Activated gamma-delta T cell (primary cell): Measurements from ENCODE around the gene PKNOX2.

Source experiments
- DNase-seq: peaks from one replicate; lab custom pipeline; 2025; lab: John Stamatoyannopoulos, UW

The PKNOX2 gene

DNA sequence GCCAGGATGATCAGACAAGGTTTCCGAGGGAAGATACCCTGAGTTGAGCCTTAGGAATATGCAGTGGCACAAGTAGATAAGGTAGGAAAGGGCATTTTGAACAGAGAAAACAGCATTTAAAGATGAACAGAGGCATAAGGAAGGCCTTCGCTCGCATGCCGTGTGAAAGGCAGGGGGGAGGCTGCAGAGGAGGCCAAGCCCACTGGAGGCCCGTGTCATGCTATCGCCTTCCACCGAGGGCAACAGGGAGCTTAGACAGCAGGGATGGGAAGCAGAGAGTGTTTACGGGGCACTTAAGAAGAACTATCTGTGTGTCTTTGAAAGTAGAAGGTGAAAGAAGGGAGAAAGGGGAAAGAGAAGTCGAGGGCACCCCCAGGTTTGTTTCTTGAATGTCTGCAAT, 148.3 kb downstream of the PKNOX2 start:
- no peak for DNase-seq

DNA sequence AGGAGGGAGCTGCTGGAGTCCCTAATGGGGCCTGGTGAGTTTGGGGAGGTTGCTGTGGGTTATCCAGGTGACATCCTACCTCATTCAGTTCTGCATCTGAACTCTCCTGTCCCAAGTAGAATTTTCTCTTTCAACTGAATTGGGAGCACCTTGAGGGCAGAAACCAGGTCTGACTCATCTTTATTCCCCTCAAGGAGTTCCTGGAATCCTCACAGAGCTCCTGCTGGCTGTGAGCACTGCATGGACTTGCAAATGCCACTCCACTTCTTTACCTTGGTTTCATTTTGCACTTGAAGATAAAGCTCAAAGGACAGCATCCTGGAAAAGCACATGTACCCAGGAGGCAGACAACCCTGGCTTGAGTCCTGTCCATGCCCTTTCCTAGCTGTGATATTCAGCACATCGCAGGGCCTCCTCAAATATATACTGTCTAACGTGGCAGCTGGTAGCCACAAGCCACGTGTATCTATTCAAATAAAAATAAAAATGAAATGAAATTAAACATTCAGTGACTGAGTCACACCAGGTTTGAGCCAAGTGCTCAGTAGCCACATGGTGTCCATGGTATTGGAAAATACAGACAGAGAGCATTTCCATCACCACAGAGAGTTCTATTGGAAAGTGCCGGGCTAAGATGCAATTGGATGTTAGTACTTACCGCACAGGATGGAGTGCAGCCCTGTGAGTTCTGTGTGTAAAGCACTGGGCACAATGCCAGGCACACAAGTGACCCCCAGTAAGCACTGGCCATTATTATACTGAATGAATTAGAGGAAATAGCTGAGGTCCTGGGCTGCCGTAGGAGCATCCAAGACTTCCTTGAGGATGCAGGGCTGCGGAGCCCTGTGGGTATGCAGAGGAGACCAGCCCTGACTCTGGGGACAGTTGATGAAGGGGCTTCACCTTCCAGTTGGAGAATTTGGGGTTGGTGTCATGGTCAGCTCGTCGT, 149.0 kb downstream of the PKNOX2 start:
- no peak for DNase-seq

DNA sequence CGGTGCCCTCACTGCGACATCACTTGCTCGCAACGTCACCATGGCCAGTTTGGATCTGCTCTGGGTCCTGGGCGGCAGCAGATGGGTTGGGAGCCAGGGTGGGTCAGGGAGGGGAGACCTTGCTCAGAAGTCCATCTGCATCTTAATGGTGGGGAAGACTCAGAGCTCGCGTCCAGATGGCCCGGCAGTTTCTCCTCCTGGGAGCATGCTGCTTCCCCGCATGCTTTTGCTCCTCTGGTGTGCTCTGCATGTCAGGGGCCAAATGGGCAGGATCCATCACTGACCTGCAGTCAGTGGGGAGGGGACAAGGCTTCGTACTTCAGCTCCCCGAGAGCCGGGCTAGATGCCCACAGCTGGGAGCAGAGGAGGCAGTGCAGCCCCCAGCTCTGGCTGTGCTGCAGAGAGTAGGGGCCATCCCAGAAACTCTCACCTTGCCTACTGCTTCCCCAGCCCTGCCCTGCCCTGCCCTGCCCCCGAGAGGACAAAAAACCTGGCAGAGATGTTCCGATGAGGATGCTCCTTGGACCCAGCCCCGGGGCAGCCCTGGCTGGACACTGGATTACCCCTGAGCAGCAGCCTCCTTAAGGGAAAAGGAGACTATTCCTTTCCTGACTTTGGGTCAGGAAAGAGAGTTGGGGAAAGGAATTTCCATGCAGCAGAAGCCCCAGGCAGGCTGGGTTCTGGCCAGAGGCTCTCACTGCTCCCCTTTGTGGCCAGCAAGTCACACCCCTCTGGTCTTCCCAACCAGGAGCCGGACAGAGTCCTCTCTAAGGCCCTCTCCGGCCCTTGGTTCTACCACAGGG, 149.9 kb downstream of the PKNOX2 start:
- no peak for DNase-seq

DNA sequence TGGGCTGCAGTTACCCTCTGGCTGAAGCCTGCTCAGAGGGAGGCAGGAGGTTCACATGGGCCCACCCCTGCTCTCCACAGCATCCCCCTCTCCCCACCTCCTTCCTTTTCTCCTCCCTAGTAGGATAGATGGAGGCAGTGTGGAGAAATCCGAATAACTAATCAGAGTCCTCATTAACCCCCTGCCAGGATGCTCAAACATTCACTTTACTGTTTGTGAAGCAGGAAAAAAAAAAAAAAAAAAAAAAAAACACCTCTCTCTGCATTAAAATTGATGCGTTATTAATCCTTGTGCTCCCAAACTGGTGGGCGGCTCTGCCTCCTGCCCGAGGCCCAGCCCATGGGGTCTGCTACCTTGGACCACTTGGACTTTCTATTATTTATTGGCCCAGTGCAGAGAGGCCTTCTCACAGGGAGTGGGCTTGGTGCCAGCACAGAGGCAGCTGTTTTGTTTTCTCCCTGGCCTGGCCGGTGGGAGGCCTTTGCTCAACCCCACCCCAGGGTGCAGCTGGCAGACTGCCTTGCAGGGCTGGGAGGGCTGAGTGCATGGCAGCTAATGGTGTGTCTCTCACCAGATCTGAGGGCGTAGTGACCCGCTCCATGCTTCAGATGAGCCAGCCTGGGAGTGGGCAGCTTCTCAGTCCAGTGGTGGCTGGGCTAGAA, 150.7 kb downstream of the PKNOX2 start:
- DNase-seq, result no peak

DNA sequence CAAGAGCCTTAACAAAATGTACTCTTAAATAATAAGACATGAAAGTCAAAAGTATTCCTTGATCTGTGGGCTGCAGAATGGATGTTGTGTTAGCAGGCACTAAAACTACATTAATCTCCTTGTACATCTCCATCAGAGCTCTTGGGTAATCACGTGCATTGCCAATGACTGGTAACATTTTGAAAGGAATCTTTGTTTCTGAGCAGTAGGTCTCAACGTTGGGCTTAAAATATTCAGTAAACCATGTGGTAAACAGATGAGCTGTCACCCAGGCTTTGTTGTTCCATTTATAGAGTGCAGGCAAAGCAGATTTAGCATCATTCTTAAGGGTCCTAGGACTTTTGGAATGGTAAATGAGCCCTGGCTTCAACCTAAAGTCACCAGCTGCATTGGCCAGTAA, 152.9 kb downstream of the PKNOX2 start:
- no peak for DNase-seq

DNA sequence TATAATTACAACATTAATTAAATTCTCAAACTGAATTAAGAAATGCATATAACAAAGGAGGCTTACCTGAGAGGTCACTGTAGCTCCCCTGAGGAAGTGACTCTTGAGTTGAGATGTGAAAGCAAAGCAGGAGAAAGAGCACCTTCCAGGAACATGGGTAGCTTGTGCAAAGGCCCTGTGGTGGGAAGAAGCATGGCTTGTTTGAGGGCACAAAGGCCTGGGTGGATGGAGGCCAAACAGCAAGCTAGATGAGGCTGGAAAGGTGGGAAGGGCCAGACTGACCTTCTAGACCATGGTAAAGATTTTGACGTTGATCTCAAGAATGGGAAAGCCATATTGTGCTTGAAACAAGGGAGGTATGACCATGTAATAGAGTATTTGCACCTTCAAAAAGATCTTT, 155.1 kb downstream of the PKNOX2 start:
- DNase-seq, result no peak

- DNase-seq, result no peak
These were observed 156.0 kb downstream of the PKNOX2 start for GRCh38 chr11:125320347-125321076.

DNA sequence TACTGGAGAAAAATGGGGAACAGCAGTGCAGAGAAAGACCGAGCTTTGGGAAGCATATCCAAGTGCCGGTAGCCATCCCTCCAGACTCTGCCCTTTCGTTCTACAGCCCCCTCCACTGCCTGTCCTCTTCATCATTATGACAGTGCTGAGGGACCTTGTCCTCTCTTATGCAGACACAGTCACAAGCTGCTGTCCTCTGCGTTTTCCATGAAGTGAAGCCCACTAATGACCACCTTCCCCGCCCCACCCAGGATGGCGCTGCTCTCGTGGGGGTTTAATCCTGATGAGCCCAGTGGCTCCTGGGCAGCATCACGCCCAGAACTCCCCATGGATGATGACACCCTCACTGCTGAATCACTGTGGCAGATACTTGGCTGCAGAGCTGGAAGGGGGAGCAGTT, 157.7 kb downstream of the PKNOX2 start:
- no peak for DNase-seq

GRCh38 chr11:125325196-125325595, 160.6 kb downstream of the PKNOX2 start:
- no peak for DNase-seq

GRCh38 chr11:125326126-125326525, 161.6 kb downstream of the PKNOX2 start:
- no peak for DNase-seq

GRCh38 chr11:125327518-125328224, 163.1 kb downstream of the PKNOX2 start:
- DNase-seq, result no peak

- no peak for DNase-seq
These were observed 163.7 kb downstream of the PKNOX2 start for GRCh38 chr11:125328225-125328580.

- no peak for DNase-seq
These were observed 165.2 kb downstream of the PKNOX2 start for GRCh38 chr11:125329786-125330185.

DNA sequence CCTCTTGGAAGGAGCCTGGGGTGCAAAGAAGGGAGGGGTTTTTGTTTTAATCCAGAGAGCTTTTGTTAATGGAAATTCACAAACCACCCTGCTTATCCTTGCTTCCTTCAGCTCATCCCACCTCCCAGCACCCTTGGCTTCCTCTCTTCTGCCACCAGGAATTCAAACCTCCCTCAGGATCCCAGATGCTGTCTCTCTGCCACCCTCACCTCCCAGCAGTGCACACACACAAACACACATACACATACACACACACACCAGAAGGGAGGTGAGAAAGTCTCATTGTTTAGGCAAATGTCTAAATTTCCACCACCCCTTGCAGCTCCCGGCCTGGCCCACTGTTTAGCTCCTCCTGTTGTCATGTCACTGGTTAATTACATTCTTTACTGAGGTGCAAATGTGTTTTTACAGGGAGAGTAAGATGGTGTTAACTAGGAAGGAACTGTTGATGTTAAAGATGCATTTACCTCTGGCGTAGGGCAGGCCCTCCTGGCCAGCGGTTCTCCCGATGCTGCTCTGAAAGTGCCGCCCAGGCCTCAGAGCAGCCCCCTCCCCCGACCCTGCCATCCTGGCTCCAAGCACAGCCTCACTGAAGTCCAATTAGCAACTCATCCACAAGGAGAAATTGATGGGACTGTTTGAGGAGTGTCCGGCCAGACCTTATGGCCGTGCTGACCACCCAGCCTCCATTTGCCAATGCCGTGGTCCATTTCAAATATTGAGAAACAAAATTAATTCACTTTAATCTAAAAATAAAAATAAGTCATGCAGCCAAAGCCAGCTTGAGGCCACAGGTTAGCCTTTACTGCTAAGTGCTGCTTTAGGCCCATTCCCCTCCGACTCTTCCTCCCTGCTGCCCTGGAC, 166.1 kb downstream of the PKNOX2 start:
- no peak for DNase-seq

DNA sequence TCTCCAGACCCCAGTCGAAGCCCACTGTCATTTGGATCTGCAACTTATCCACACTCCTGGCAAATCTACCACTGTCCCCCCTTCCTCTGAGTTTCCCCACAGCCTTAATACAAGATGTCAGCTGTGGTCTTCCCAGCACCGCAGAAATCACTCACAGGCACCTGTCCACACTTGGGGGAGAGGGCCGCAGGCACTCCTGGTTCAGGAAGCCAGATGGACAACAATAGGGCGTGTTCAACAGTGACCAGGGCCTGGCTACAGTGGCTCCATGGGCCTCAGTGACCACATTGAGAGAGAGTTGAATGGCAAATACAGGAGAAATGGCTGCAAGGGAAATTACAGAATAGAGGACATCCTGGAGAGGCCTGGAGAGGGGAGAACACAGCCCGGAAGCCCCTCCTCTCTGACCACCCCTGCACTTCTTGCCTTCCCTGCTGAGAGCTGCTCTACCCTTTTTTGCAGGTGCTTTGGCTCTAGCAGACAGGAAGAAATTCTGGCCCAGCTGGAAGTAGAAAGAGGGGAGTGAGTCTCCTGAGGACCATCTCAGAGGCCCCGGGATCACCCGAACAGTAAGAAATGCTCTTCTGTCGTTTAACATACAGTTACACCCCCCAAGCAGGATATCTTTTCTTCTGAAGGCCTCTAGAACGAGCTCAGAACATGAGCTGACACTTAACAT, 166.9 kb downstream of the PKNOX2 start:
- no peak for DNase-seq

DNA sequence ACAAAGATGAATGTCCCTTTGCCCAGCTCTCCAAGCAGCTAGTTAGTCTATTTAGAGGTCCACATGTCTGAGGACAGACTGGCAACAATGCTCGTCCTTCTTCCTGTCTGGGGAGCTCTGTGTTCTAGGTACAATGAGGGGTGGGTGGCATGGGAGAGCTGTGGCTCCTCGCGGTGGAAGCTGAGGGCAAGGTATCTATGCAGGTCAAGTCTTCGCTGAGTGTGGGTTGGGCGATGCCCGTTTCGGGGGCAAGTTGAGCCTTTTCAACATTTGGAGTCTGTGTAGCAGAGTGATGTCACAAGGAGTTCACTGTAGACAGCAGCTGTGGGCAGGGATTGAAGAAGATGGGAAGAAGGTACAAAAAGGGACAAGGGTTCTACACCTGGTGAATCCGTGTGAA, 168.3 kb downstream of the PKNOX2 start:
- DNase-seq, result no peak

DNA sequence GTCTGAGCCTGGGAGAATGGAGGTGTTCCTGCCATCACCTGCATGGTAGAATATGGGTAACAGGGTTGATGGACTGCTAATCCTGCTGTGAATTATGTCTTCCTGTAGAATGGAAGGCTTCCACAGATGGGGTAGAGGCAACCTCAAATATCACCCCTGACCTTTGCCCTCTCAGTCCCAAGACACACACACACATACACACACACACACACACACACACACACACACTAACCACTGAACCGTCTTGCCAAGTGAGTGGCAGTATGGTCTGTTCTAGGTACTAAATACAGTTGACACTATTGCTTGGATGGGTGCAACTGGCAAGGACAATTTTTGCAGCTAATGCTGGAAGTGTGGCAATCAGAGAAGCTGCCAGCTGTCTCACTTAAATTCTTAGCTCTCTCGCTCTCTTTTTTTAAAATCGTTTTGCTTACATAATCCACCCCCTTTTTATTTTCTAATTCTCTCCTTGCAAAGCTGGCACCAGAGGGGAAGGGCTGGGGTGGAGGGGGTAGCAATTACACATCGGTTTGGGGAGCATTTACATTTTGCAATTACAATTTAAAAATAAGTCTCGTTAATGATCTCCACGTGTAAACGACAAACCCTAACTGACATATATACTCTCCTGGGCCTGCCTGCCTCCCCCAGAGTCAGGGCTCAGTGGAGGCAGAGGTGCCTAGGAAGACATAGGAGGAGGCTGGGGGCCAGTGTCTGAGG, 169.0 kb downstream of the PKNOX2 start:
- no peak for DNase-seq

DNA sequence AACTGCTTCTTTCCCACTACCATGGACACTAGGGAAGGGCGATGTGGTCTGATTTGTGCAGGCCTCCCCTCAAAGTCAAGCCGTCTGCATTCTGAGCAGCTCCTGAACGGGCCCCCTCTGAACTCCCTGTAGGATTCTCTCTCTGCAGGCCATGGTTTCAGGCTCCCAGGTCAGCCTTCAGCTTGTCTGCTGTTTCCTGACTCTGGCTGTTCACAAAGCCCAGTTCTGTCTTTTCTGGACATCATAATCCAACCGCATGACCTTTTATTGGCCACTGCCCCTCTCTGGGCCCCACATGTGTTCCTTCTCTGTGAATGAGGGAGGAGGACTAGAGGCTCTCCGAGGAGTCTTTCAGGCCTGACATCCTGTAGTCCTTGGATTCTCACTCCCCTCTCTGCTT, 170.6 kb downstream of the PKNOX2 start:
- DNase-seq, result no peak
